Urinary bladder (tissue), 4 donors: Measurements from ENCODE around the gene COX7A2. TPM values are rescaled to one million over a fixed set of nuclear protein-coding genes. Genes with fewer than 3 reads are reported as not detected.

Experiments used
- DNase-seq: peaks from one replicate; pipeline ENCODE4 v3.0.0-alpha.2; 2015; ENCODE audit errors: extremely low spot score
- H3K27ac ChIP-seq: one replicate; pipeline ENCODE4 v1.5.1; 2013; ENCODE audit warnings: low read depth, mild to moderate bottlenecking, moderate library complexity
- H3K36me3 ChIP-seq: one replicate; pipeline ENCODE4 v1.6.1; 2013; ENCODE audit warnings: mild to moderate bottlenecking, moderate library complexity; ENCODE audit not compliant: insufficient read depth
- H3K4me1 ChIP-seq: one replicate; pipeline ENCODE4 v1.6.1; 2013; ENCODE audit warnings: mild to moderate bottlenecking, moderate library complexity; ENCODE audit not compliant: insufficient read depth
- H3K4me3 ChIP-seq: one replicate; pipeline ENCODE4 v1.5.1; 2013; ENCODE audit warnings: low read depth, low read length
- WGBS: extraction: QIAGEN DNeasy Blood & Tissue Kit; methylation state at CpG from one replicate; pipeline ENCODE4 v1.1.7; 2013; 5-methylcytosine and 5-hydroxymethylcytosine counted together
- polyA plus RNA-seq: library from polyadenylated mRNA; stranded (reverse); fragments of 200-250 nt; gene quantifications from one replicate; pipeline ENCODE4 v1.2.3, GENCODE V29; 2013
- total RNA-seq: library from RNA; depleted of rRNA; stranded (reverse); fragments of >200 nt; gene quantifications from one replicate; pipeline ENCODE4 v1.2.3, GENCODE V29; 2014
- donor health status: healthy with polysubstance abuse.
- donor health status: healthy.

COX7A2 gene
- total and polyA plus RNA-seq, 2 donors = 137 to 322 TPM

DNA sequence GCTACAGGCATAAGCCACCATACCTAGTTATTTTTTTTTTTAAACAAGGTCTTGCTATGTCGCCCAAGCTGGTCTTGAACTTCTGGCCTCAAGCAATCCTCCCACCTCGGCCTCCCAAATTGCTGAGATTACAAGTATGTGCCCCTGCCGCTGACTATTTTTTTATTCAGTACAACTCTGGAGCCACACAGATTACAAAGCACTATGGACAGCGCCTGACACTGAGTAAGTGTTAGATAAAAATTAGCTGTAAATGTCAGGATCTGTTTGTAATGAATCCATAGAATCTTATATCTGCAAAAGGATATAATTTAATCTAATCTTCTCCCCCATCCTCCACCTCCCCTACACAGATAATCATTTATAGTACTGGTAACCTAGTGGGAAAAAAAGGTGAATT lies 22.5 kb downstream of the COX7A2 start:
- Histone ChIP-seq H3K36me3 (no peaks in the 10 kb centered on the region), H3K27ac (no peak overlapping the region), H3K4me3 (no peak overlapping the region), H3K4me1 (no peaks in the 10 kb centered on the region)
- no peak for DNase-seq
- WGBS = 82% methylated on average over 4 of the region's 4 CpGs

DNA sequence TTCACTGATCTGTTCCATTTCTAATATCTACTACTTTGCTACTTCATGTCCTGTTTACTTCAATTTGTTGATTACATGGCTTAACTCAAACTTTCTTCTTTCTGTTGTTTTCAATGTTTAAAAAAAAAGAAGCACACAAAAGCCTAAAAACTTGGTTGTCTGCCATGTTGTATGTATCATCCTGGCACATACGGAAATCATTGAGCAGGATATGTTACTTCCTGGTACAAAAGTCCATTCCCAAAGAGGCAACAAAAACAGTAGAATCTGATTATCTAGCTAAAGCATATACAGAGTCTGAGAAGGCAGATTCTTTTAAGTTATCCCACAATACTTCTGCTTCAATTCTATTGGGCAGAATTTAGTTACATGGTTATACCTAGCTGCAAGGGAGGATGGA lies 23.2 kb downstream of the COX7A2 start:
- no peak for DNase-seq
- WGBS = 48% methylated on average over 1 of the region's 1 CpG
- peak overlapping the region; percentile 23 for H3K27ac ChIP-seq
- H3K4me3 ChIP-seq = no peak overlapping the region
- H3K36me3 ChIP-seq = no peaks in the 10 kb centered on the region
- H3K4me1 ChIP-seq = no peaks in the 10 kb centered on the region

- Histone ChIP-seq H3K4me3 (no peak overlapping the region), H3K36me3 (no peaks in the 10 kb centered on the region), H3K4me1 (no peaks in the 10 kb centered on the region), H3K27ac (no peak overlapping the region)
- WGBS = 76% methylated on average over 3 of the region's 3 CpGs
- no peak for DNase-seq
Observed at GRCh38 chr6:75219263-75219662, 24.3 kb downstream of the COX7A2 start.

DNA sequence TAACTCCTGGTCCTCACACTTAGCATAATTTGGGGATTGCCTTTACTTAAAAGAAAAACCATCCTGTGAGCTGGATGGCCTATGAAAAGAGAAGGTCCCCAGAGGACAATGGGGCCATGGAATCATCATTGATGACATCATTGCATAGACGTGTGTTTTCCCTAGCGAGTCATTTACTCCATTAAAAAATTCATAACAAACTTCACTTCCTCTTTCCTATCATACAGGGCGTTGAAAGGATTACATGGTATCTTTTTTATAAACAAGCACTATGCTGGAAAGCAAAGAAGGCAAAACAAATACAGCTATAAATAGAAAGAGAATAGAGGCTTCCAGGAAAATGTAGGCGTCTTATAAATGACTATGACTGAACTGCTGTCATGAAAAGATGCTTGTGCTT lies 26.4 kb downstream of the COX7A2 start:
- 6% methylated on average over 4 of the region's 4 CpGs for WGBS
- no peak for DNase-seq
- no peak overlapping the region for H3K27ac ChIP-seq
- no peaks in the 10 kb centered on the region for H3K36me3 ChIP-seq
- H3K4me1 ChIP-seq = no peaks in the 10 kb centered on the region
- H3K4me3 ChIP-seq = no peak overlapping the region

DNA sequence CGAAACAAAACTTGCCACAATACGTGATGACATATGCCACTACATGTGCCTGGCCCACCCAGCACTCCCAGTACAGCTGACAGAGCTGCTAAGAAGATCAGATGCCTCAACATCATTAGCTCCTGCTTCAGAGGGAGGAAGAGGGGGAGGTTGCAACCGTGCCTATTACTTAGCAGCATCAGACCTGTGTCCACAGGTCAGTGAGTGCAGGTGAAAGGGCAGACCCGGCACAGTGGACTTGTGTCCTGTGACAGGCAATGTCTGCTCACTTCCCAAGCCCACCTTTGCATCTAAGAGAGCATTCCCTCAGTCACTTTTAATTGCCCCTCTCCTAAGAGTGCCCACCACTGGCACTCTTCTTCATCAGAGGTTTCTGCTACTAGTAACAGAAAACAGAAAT lies 28.3 kb downstream of the COX7A2 start:
- DNase-seq = no peak
- no peaks in the 10 kb centered on the region for H3K4me1 ChIP-seq
- WGBS = 82% methylated on average over 4 of the region's 4 CpGs
- no peak overlapping the region for H3K4me3 ChIP-seq
- H3K27ac ChIP-seq = no peak overlapping the region
- H3K36me3 ChIP-seq = no peaks in the 10 kb centered on the region

- no peaks in the 10 kb centered on the region for H3K4me1 ChIP-seq
- WGBS = 84% methylated on average over 2 of the region's 2 CpGs
- no peak overlapping the region for H3K4me3 ChIP-seq
- no peak overlapping the region for H3K27ac ChIP-seq
- H3K36me3 ChIP-seq = no peaks in the 10 kb centered on the region
- DNase-seq = no peak
Observed at GRCh38 chr6:75213732-75214131, 29.9 kb downstream of the COX7A2 start.

DNA sequence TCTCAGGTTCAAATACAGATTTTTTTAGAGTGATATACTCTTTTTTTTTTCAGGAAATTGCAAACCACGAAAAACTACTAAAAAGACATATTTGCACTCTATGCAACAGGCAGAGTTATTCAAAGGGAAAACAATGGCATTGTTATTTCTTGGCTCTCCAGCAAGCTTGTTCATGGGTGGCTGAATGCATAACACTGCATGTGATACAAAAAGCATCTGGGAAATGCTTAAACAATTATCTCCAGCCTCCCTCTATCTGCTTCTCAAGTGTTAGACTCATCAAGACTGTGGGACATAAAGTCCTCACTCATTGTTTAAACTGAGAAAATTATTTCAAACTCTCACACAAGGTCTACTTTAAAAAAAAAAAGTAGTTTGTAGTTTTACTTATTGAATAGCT lies 30.5 kb downstream of the COX7A2 start:
- DNase-seq = no peak
- Histone ChIP-seq H3K27ac (no peak overlapping the region), H3K4me1 (no peaks in the 10 kb centered on the region), H3K4me3 (no peak overlapping the region), H3K36me3 (no peaks in the 10 kb centered on the region)
- WGBS = 20% methylated on average over 1 of the region's 1 CpG

DNA sequence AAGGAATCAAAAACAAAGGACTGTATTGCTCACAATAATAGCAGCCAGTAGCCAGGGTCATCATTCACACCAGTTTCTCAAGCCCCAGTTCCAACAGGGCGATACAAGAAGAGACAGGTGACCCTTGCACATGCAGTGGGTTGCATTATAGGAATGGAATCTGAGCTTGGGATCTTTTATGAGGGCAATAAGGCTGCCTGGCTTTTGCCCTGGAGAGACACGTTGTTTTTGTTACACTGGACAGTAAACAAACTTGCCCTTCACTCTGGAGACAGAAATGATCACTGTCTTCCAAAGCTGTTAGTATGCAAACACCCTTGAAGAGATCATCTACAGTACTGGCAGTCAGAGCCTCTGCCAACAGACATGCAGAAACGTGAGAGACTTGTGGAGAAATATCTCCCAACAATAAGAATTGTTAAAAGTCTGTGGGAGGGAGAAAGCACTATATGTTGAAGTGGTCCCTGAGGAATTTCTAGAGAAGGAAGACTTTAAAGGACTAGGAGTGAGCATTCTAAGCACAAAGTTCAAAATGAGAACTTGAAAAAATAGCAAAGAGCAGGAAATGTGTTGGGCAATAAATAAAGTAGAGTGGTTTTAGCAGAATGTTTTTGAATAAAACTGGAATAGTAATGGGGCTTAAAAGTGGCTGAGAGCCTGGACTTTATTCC lies 31.5 kb downstream of the COX7A2 start:
- no peaks in the 10 kb centered on the region for H3K4me1 ChIP-seq
- 23% methylated on average over 3 of the region's 3 CpGs for WGBS
- H3K36me3 ChIP-seq = no peaks in the 10 kb centered on the region
- no peak overlapping the region for H3K27ac ChIP-seq
- DNase-seq = no peak
- no peak overlapping the region for H3K4me3 ChIP-seq

DNA sequence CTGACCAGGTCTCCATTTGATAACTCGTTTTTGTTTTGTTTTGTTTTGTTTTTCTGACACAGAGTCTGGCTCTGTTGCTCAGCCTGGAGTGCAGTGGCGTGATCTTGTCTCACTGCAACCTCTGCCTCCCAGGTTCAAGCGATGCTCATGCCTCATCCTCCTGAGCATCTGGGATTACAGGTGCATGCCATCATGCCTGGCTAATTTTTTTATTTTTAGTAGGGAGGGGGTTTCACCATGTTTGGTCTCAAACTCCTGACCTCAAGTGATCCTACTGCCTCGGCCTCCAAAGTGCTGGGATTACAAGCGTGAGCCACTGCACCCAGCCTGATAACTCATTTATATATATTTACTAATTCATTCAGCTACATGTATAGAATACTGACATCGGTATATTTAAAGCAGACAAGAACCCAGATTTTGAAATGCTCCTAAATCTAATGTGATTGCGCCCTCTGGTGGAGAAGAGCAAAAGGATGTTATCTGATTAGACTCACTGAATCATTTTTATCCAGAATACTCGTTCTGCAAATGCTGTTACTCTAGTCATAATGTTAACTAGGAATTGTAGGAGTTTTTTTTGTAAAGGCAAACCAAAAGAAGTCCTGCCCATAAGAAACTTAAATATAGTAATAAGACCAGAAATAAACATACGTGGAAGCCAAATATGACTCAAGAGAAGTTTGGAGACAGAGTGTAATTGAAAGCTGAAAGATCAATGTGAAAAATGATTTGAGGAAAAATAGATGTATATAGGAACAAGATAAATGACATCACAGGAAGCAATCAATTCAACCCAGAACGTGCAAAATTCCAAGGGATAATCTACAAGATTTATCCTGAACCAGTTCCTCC lies 32.5 kb downstream of the COX7A2 start:
- Histone ChIP-seq H3K4me3 (no peak overlapping the region), H3K4me1 (no peaks in the 10 kb centered on the region), H3K36me3 (no peaks in the 10 kb centered on the region), H3K27ac (no peak overlapping the region)
- WGBS = 29% methylated on average over 10 of the region's 10 CpGs
- DNase-seq = no peak

DNA sequence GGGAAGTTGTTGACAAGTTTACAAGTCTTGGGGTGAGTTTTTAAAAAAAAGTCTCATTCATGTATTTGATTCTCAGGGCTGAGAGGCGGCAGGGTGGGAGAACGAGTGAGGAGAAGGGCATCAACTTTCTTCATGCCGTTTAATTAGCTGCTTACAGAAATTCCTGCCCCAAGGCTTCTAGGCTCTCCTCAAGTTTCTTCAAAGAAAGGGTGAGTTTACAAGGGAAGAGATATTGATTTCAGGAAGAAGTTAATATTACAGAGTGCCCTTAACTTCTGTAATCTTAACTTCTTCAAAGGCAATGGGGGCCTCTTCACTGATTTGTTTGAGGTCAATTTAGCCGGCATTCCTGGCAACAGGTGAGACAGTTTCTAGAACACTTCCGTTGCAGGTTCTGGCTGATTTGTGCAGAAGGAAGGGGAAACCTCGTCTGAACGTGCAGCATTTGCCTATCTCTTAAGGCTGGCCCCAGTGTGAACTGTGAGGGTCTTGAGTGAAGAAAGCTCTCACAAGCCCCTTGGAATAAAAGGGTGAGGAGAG lies 34.3 kb downstream of the COX7A2 start:
- Histone ChIP-seq H3K4me3 (no peak overlapping the region), H3K4me1 (no peaks in the 10 kb centered on the region), H3K36me3 (no peaks in the 10 kb centered on the region), H3K27ac (no peak overlapping the region)
- DNase-seq = no peak
- WGBS = 33% methylated on average over 7 of the region's 7 CpGs

DNA sequence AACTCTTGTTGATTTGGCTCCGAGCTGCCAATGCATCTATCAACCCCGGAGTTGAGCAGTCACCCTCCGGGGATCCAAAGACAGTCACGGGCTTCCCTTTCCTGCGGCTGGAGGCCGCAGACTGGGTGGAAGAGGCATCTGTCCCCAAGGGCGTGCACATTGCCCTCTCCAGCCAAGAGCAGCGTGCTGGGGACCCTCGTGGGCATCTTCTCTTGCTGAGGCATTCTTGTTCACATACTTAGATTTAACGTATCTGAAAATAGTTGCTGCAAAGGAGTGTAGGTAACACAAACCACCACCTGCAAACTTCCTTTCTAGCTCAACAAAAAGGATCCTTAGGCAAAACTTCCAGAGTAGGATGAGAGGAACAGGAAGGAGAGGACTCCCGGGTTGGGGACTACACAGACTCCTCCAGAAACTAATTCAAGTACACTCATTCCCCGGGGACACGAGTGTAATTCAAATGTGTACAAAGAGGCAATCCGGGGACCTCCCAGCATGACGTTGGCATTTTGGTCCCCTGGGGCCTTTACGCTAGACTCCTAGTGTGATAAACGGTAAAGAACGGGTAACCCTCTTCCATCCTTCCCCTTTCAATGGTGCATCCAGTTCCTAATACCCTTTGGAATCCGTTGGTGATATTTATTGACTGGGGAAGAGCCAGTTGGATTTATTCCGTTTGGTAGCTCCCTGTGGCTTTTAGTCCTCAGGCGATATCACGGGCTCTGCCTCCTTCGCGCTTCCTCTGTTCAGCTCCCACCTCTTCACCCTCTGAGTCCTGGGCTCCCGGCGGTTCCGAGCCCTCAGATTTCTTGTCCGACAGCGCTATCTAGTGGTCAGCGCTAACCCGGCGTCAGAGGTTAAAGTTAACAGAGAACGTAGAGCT lies 35.1 kb downstream of the COX7A2 start:
- no peaks in the 10 kb centered on the region for H3K36me3 ChIP-seq
- WGBS = 22% methylated on average over 33 of the region's 33 CpGs
- no peak for DNase-seq
- no peaks in the 10 kb centered on the region for H3K4me1 ChIP-seq
- H3K4me3 ChIP-seq = no peak overlapping the region
- no peak overlapping the region for H3K27ac ChIP-seq

- Histone ChIP-seq H3K4me3 (peak overlapping the region; percentile 56), H3K36me3 (no peaks in the 10 kb centered on the region), H3K4me1 (no peaks in the 10 kb centered on the region), H3K27ac (peak overlapping the region; percentile 53)
- no peak for DNase-seq
- 35% methylated on average over 35 of the region's 35 CpGs for WGBS
Observed at GRCh38 chr6:75206576-75207342, 36.8 kb downstream of the COX7A2 start.
